ENCODE measurements around the gene C3orf80. TPM values are rescaled to one million over a fixed set of nuclear protein-coding genes. Genes with fewer than 3 reads are reported as not detected.
"Not testable (repeated sequence)": the region's sequence is repeated elsewhere in the genome, so short reads cannot be mapped to it uniquely, and the experiment has no call there.

C3orf80 gene
- total RNA-seq, 5 donors from 2014 or later (not counting 1 experiment from before 2014, with no cell fraction given): 0.13 to 0.35 (median 0.33) TPM; not detected in 2

DNA sequence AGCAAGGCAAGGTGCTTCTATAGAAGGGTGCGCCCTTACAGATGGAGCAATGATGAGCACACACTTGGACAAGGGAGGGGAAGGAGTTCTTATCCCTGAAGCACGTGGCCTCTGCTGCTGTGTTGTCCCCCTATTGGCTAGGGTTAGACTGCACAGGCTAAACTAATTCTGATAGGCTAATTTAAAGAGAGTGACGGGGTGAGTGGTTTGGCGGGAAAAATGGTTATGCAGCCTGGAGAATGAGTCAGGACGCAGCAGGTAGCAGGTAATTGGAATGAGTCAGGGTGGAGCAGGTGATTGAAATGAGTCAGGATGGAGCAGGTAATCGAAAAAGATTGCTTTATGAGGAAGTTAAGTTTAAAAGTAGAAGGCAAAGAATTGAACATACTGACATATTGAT lies 15.5 kb downstream of the C3orf80 start:
- H3K27me3 Mint-ChIP-seq: peaks cover 13 to 39% of the 10 kb centered on the region in 2 donors
- H3K36me3 Mint-ChIP-seq; ATAC-seq (replicated peaks in 1 of 4); H3K4me1 ChIP-seq (ENCODE audit: control insufficient read depth in 1 of 2, extremely low read depth in 1 of 2, insufficient read depth in 2 of 2, low read length in 2 of 2); H3K27ac ChIP-seq (ENCODE audit: low read length); H3K4me3 ChIP-seq (ENCODE audit: control insufficient read depth in 1 of 2, extremely low read depth in 1 of 2, low read length in 1 of 2); H3K36me3 ChIP-seq (ENCODE audit: control insufficient read depth in 2 of 2, extremely low read depth in 1 of 2, insufficient read depth in 1 of 2, low read length in 1 of 2); CTCF ChIA-PET; H3K9me3 Mint-ChIP-seq; H3K4me1 Mint-ChIP-seq; H3K9me3 ChIP-seq; DNase-seq; H3K4me3 Mint-ChIP-seq; POLR2A ChIA-PET; H3K27ac Mint-ChIP-seq; H3K27me3 ChIP-seq (replicated peaks in 1 of 2; ENCODE audit: control insufficient read depth in 2 of 2, extremely low read depth in 1 of 2, insufficient read depth in 2 of 2, low read length in 1 of 2): not testable (repeated sequence)
- WGBS (ENCODE audit: insufficient coverage): 82% methylated on average over 5 of the region's 6 CpGs

DNA sequence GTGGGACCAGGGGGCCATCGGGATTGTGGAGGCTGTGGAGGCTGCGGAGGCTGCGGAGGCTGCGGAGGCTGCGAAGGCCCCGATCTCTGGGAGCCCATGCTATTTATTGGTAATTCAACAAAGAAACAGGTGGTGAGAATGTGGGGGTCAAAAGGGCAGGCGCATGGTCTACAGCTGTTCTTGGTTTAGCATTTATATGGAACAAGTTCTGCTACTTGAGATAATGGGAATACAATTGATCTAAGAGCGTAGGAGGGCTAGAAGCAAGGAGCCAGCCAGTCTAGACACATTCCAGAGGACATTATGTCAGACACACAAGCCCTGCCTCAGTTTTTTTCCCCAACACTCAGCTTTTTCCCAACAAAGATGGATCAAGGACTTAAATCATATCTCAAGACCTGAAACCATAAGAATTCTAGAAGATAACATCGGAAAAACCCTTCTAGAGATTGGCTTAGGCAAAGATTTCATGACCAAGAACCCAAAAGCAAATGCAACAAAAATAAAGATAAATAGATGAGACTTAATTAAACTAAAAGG lies 20.1 kb downstream of the C3orf80 start:
- Mint-ChIP-seq H3K36me3 (no peaks in the 10 kb centered on the region), H3K27me3 (peaks cover 6 to 14% of the 10 kb centered on the region in 2 donors), H3K27ac (no peak overlapping the region), H3K9me3 (peaks cover 0 to 5% (median 1%) of the 10 kb centered on the region in 3 donors), H3K4me3 (no peak overlapping the region), H3K4me1 (no peaks in the 10 kb centered on the region)
- peaks cover 0 to 2% of the 10 kb centered on the region in 2 experiments for H3K27me3 ChIP-seq (replicated peaks in 1 of 2; ENCODE audit: control insufficient read depth in 2 of 2, extremely low read depth in 1 of 2, insufficient read depth in 2 of 2, low read length in 1 of 2)
- ChIA-PET CTCF (no interaction called here), POLR2A (no interaction called here)
- no peak for ATAC-seq (replicated peaks in 1 of 4)
- H3K36me3 ChIP-seq (ENCODE audit: control insufficient read depth in 2 of 2, extremely low read depth in 1 of 2, insufficient read depth in 1 of 2, low read length in 1 of 2): no peaks in the 10 kb centered on the region
- H3K4me1 ChIP-seq (ENCODE audit: control insufficient read depth in 1 of 2, extremely low read depth in 1 of 2, insufficient read depth in 2 of 2, low read length in 2 of 2): no peaks in the 10 kb centered on the region
- H3K4me3 ChIP-seq (ENCODE audit: control insufficient read depth in 1 of 2, extremely low read depth in 1 of 2, low read length in 1 of 2): no peak overlapping the region
- H3K27ac ChIP-seq (ENCODE audit: low read length): no peak overlapping the region
- no peaks in the 10 kb centered on the region for H3K9me3 ChIP-seq
- no peak for DNase-seq
- 93% methylated on average over 6 of the region's 9 CpGs for WGBS (ENCODE audit: insufficient coverage)

DNA sequence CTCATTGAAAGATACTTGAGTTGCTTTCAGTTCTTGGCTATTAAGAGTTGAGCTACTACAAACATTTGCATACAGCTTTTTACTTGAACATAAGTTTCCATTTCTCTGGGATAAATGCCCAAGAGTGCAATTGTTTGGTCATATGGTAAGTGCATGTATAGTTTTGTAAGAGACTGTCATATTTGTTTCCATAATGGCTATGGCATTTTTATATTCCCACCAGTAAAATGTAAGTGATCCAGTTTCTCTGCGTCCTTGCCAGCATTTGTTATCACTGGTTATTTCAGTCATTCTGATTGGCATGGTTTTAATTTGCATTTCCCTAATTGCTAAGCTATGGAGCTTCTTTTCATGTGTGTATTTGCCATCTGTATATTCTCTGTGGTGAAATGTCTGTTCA lies 22.5 kb downstream of the C3orf80 start:
- ChIA-PET CTCF (no interaction called here), POLR2A (no interaction called here)
- H3K27ac Mint-ChIP-seq: no peak overlapping the region
- H3K9me3 Mint-ChIP-seq: peaks cover 0 to 5% (median 1%) of the 10 kb centered on the region in 3 donors
- H3K4me3 ChIP-seq (ENCODE audit: control insufficient read depth in 1 of 2, extremely low read depth in 1 of 2, low read length in 1 of 2): no peak overlapping the region
- H3K4me1 ChIP-seq (ENCODE audit: control insufficient read depth in 1 of 2, extremely low read depth in 1 of 2, insufficient read depth in 2 of 2, low read length in 2 of 2): no peaks in the 10 kb centered on the region
- no peak overlapping the region for H3K27ac ChIP-seq (ENCODE audit: low read length)
- DNase-seq (no peak), ATAC-seq (replicated peaks in 1 of 4) (no peak)
- no peaks in the 10 kb centered on the region for H3K9me3 ChIP-seq
- no peak overlapping the region for H3K4me3 Mint-ChIP-seq
- H3K27me3 Mint-ChIP-seq: peaks cover 0 to 3% of the 10 kb centered on the region in 2 donors
- peaks cover 0 to 2% of the 10 kb centered on the region in 2 experiments for H3K27me3 ChIP-seq (replicated peaks in 1 of 2; ENCODE audit: control insufficient read depth in 2 of 2, extremely low read depth in 1 of 2, insufficient read depth in 2 of 2, low read length in 1 of 2)
- H3K4me1 Mint-ChIP-seq: no peaks in the 10 kb centered on the region
- no peaks in the 10 kb centered on the region for H3K36me3 ChIP-seq (ENCODE audit: control insufficient read depth in 2 of 2, extremely low read depth in 1 of 2, insufficient read depth in 1 of 2, low read length in 1 of 2)
- WGBS (ENCODE audit: insufficient coverage): no CpG with 5 or more reads among the region's 1 CpG
- H3K36me3 Mint-ChIP-seq: no peaks in the 10 kb centered on the region

DNA sequence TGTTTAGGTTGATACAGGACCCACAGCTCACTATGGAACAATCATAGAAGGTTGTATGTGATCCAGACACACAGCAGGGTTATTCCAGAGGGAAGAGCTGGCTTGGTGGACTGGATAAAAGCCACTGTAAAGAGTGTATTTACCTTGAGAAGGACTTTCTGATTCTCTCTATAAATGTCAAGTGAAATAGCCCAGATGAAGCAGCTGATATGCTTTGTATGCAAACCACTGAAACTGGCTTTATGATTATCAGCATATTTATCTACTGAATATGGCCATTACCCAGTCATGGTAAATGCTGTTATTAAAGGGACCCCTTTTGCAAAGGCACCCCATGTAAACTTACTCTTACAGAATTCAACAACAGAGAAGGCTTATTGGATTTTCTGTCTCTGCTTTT lies 28.1 kb downstream of the C3orf80 start:
- H3K9me3 ChIP-seq: no peaks in the 10 kb centered on the region
- CTCF ChIA-PET: interaction anchor here in 1 of 2 donors (0.5 kb wide), 1 partner anchor 12 kb away, joined by 8 read pairs; no protein-coding TSS in a partner anchor

DNA sequence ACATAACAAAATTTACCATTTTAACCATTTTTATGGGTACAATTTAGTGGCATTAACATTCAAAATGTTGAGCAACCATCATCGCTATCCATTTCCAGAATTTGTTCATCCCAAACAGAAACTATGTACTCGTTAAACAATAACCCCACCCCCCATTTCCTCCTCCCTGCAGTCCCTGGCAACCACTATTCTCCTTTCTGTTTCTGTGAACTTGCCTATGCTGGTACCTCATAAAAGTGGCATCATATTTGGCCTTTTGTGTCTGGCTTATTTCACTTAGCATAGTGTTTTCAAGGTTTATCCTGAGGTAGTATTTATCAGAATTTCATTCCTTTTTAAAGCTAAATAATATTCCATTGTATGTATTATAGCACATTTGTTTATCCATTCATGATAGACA lies 32.4 kb downstream of the C3orf80 start:
- DNase-seq: no peak
- WGBS (ENCODE audit: insufficient coverage): 77% methylated on average over 2 of the region's 2 CpGs
- H3K27me3 Mint-ChIP-seq: no peaks in the 10 kb centered on the region

More for the DNA sequence above, 28.1 kb downstream of the C3orf80 start:
- Histone ChIP-seq H3K27ac (ENCODE audit: low read length) (no peak overlapping the region), H3K27me3 (replicated peaks in 1 of 2; ENCODE audit: control insufficient read depth in 2 of 2, extremely low read depth in 1 of 2, insufficient read depth in 2 of 2, low read length in 1 of 2) (peaks cover 0 to 2% of the 10 kb centered on the region in 2 experiments), H3K36me3 (ENCODE audit: control insufficient read depth in 2 of 2, extremely low read depth in 1 of 2, insufficient read depth in 1 of 2, low read length in 1 of 2) (peaks cover 0 to under 1% of the 10 kb centered on the region in 2 donors), H3K4me3 (ENCODE audit: control insufficient read depth in 1 of 2, extremely low read depth in 1 of 2, low read length in 1 of 2) (no peak overlapping the region), H3K4me1 (ENCODE audit: control insufficient read depth in 1 of 2, extremely low read depth in 1 of 2, insufficient read depth in 2 of 2, low read length in 2 of 2) (no peaks in the 10 kb centered on the region)
- no peak for ATAC-seq (replicated peaks in 1 of 4)
- Mint-ChIP-seq H3K4me3 (no peak overlapping the region), H3K4me1 (no peaks in the 10 kb centered on the region), H3K9me3 (no peaks in the 10 kb centered on the region), H3K36me3 (peaks cover 14% of the 10 kb centered on the region), H3K27me3 (no peaks in the 10 kb centered on the region), H3K27ac (no peak overlapping the region)
- POLR2A ChIA-PET: no interaction called here
- DNase-seq: no peak

DNA sequence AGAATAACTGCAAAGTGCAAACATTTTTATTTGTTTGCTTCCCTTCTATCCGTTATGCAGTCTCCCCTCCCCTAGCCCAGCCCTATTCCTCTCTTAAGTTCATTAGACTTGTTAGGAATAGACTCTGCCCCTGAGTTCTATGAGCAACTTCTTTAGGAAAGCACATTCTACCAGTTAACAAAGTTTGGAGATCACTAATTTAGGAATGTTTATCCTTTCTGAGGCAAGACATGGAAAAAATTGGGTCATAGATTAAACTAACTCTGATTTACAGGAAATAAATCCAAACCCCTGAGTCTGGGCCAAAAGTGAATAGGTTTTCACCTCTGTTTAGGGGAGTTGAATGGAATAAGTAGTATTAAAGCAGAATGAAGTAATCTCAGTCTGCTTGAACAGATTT lies 34.4 kb downstream of the C3orf80 start:
- Histone ChIP-seq H3K4me3 (ENCODE audit: control insufficient read depth in 1 of 2, extremely low read depth in 1 of 2, low read length in 1 of 2) (no peak overlapping the region), H3K9me3 (no peaks in the 10 kb centered on the region), H3K27ac (ENCODE audit: low read length) (no peak overlapping the region), H3K27me3 (replicated peaks in 1 of 2; ENCODE audit: control insufficient read depth in 2 of 2, extremely low read depth in 1 of 2, insufficient read depth in 2 of 2, low read length in 1 of 2) (no peaks in the 10 kb centered on the region), H3K36me3 (ENCODE audit: control insufficient read depth in 2 of 2, extremely low read depth in 1 of 2, insufficient read depth in 1 of 2, low read length in 1 of 2) (peaks cover 0 to 5% of the 10 kb centered on the region in 2 donors), H3K4me1 (ENCODE audit: control insufficient read depth in 1 of 2, extremely low read depth in 1 of 2, insufficient read depth in 2 of 2, low read length in 2 of 2) (no peaks in the 10 kb centered on the region)
- H3K36me3 Mint-ChIP-seq: peaks cover 40% of the 10 kb centered on the region
- no peak overlapping the region for H3K27ac Mint-ChIP-seq
- peaks cover 0 to 7% (median 6%) of the 10 kb centered on the region in 3 donors for H3K4me1 Mint-ChIP-seq
- no peak overlapping the region for H3K4me3 Mint-ChIP-seq
- ChIA-PET CTCF (no interaction called here), POLR2A (no interaction called here)
- ATAC-seq (replicated peaks in 1 of 4): no peak
- H3K27me3 Mint-ChIP-seq: no peaks in the 10 kb centered on the region
- no peak for DNase-seq
- H3K9me3 Mint-ChIP-seq: no peaks in the 10 kb centered on the region
- WGBS (ENCODE audit: insufficient coverage): 100% methylated on average over 1 of the region's 1 CpG

More for the DNA sequence above, 32.4 kb downstream of the C3orf80 start:
- H3K4me3 ChIP-seq (ENCODE audit: control insufficient read depth in 1 of 2, extremely low read depth in 1 of 2, low read length in 1 of 2): no peak overlapping the region
- H3K9me3 ChIP-seq: no peaks in the 10 kb centered on the region
- POLR2A ChIA-PET: no interaction called here
- H3K36me3 Mint-ChIP-seq: peaks cover 35% of the 10 kb centered on the region
- H3K4me3 Mint-ChIP-seq: no peak overlapping the region
- H3K4me1 ChIP-seq (ENCODE audit: control insufficient read depth in 1 of 2, extremely low read depth in 1 of 2, insufficient read depth in 2 of 2, low read length in 2 of 2): no peaks in the 10 kb centered on the region
- H3K27ac Mint-ChIP-seq: no peak overlapping the region
- no peaks in the 10 kb centered on the region for H3K9me3 Mint-ChIP-seq
- no peaks in the 10 kb centered on the region for H3K27me3 ChIP-seq (replicated peaks in 1 of 2; ENCODE audit: control insufficient read depth in 2 of 2, extremely low read depth in 1 of 2, insufficient read depth in 2 of 2, low read length in 1 of 2)
- ATAC-seq (replicated peaks in 1 of 4): no peak
- CTCF ChIA-PET: no interaction called here
- H3K4me1 Mint-ChIP-seq: peaks cover 0 to 7% (median 6%) of the 10 kb centered on the region in 3 donors
- peaks cover 0 to 5% of the 10 kb centered on the region in 2 donors for H3K36me3 ChIP-seq (ENCODE audit: control insufficient read depth in 2 of 2, extremely low read depth in 1 of 2, insufficient read depth in 1 of 2, low read length in 1 of 2)
- H3K27ac ChIP-seq (ENCODE audit: low read length): no peak overlapping the region

All from T-cell (primary cell).